HG03378 (cell line): ENCODE data around the gene PNLIPRP1.

ENCODE experiments used
- ATAC-seq: cut with Tn5 transposase; IDR thresholded peaks from one replicate; pipeline ENCODE4 v1.9.1; 2021; ENCODE audit warnings: mild to moderate bottlenecking, moderate library complexity; ENCODE audit not compliant: unreplicated experiment

The PNLIPRP1 gene

DNA sequence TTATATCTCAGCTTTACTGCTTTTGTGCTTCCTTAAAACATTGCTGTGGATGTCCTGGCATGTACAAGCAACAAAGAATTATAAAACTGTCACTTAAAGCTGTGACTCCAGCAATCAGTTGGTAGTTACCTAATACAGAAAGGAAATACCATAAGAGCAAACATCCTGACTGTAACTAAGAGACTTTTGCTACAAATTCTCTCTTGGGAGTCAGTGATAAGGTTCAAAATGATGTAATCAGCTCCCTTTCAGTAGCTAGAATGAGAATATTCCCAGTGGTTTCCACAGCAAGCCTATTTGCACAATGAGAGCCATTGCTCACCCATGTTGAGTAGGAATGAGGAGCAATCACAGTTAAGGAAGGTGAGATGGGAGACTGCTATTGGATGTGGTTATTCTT is 7.6 kb downstream of the PNLIPRP1 start:
- no peak for ATAC-seq

DNA sequence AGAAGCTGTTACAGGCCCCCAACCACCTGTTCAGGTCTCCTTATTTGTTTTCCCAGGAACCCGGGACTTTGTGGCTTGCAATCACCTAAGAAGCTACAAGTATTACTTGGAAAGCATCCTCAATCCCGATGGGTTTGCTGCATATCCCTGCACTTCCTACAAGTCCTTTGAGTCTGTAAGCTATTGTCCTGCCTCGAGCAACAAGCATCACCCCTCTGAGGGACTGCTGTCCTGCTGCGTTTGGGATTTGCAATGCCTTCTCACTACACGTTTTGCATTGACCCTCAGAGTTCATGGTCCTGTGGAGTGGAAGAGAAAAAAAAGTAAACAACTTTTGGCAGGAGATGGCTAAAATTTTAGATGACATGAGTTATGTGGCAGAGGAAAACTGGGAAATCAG is 9.2 kb downstream of the PNLIPRP1 start:
- ATAC-seq: no peak

DNA sequence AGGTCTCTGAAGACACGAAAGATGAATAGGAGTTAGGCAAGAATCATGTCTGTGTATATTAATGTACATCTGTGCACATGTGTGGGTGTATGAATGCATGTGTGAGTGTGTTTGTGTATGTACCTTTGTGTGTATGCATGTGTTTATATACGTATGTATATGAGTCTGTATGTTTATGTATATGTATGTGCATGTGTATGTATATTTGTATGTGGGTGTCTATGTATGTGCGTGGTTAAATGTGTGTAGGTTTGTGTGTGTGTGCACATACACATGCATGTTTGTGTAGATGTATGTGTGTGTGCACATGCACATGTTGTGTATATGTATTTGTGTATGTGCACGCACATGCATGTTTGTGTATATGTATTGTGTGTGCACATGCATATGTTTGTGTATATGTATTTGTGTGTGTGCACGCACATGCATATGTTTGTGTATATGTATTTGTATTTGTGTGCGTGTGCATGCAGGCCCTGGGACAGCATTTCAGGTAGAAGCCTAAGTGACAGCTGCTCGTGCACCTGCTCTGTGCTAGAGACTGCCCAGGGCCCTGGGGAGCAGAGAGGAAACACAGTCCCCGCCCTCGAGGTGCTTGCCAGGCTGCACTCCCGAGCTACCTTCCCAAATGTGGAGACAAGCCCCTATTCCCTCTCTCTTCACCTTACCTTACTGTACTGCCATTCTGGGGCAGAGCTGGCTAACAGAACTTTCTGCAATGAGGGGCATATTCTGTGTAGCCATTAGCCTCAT is 12.1 kb downstream of the PNLIPRP1 start:
- no peak for ATAC-seq

DNA sequence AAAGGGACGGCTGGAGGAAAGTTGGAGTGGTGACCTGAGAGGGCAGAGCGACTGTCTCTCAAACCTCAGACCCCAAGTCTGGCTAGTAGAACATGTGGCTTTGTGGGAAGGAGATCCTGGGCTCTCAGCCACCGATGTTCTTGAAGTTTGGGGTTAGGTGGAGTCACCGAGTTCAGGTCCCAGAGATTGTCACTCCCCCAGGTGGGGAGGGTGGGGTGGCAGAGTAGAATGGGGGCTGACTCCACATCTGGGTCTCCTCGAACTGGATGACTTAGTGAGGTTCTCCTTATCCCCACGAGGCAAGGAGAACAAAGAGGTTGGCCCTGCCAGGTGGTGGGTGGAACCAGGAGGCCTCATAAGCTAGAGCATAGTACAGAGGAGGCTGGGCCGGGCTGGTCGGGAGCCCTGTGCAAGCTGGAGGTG is 15.3 kb downstream of the PNLIPRP1 start:
- ATAC-seq: no peak

DNA sequence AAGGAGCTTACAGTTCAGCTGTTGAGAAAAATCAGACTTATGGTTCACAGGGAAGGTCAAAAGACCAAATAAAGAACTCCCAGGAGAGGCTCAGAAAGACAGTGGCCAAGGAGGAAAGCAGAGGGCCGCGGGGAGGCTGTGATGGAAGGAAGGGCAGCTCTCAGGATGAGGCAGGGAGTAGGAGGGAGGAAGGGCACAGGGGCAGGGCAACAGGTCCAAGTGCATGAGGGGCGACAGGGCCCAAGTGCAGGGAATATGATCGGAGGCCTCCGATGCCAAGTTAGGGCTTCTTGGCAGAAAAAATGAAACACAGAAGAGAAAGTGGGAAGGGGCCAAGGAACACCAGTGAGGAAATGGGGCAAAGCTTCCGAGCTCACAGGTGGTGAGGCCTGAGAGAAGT is 16.6 kb downstream of the PNLIPRP1 start:
- ATAC-seq: no peak

DNA sequence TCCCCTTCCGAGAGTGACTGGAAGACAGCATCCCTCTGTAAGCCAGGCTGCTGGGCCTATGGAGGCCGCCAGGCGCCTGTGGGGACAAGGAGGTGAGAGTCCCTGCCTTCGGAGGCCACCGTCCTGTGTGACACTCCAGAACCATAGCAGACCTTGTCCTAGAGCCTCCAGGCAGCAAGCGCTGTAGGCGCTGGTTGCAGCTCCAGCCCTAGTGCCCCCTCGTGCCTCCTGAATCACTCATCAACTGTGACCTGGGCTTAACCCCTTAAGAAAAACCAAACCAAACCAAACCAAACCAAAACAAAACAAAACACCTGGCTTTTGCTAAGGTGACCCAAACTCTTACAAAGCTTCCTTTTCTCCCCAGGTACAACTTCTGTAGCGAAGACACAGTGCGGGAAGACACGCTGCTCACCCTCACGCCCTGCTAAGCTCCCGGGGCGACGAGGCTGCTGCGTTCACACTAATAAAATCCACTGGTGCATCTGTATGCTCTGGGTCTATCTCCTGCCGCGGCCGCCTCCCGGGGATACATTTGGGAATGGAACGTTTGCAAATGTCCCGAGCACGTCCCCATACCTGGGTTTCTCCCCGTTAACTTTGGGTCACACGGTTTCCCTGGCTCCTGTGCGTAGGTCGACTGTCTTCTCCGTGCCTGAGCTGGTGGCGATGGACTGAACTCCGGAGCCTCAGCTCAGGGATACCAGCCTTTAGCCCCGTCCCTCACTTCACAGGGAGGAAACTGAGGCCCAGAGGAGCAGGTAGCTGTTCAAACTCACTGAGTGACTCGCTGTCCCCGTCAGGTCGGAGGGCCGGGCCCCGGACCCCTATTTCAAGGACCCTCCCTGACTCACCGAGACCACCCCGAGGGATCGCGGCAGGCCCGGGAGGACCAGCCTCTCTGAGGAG is 18.2 kb downstream of the PNLIPRP1 start:
- ATAC-seq: no peak

DNA sequence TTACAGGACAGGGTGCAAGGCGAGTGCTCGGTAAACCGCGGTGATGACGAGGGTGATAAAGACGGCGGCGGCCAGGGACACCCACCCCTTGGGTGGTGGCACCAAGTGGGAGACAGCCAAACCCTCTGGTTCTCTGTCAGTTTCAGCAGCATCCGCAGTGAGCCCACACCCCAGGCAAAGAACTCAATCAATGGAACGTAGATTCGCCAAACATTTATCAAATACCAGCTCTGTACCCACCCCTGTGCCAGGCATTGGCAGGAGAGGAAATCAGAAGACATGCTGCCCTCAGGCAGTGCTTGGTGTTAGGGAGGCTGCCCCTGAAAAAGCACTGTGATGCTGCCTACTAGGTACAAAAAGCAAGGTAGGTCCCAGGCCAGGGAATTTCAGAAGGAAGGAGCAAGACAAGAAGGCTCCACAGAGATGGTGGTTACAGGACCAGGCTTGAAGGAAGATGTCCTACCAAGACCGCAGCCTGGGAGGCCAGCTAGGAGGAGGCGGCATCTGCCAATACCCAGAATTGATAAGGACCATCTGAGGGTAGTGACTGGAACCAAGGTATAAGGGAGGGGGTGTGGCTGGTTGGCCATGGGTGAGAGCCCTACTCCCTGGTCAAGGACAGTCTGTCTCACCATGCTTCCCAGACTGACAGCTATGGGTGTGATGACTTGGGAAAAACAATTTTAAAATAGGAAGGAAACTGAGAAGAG is 19.8 kb downstream of the PNLIPRP1 start:
- ATAC-seq: no peak

DNA sequence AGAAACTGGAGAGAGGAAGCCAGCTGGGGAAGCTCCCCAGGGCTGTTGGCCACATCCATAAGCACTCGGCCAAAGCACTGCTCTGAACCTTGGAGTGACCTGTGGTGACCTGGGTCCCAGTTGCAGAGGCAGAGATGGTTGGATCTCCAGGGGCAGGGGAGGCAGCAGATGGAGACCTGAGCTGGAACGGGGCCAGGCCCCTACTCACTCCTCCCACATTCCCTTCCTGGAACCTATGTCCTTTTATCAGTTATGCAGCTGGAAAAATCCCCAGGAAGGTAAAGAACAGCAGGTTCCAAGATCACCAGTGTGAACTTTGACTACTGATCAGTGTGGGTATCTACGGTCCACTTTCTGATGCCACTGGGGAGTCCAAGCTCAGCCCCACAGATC is 20.4 kb downstream of the PNLIPRP1 start:
- ATAC-seq: no peak

DNA sequence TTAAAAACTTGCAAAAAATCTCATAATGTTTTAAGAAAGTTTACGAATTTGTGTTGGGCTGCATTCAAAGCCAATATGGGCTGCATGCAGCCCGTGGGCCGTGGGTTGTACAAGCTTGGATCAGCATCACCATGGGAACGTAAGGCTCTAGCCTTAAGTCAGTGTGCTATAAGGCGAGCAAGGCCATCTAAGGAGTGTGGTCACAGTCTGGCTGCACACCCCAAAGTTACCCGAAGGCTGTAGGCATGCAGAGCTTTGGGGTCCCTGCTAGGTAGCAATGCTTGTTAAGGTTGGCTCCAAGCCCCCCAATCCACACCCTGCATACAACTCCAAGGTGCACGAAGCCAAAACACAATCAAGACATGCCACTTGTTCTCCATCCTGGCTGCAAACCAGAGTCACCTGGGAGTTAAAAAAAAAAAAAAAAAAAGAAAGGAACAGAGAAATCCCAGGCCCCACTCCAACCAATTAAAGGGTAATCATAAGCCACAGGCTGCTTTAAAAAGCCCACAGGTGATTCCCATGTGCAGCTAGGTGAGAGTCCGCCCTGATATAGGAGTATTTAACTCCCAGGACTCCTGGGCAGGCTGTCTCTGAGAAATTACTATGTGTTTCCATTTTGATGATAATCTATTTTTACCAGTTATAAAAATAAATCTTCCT is 21.5 kb downstream of the PNLIPRP1 start:
- no peak for ATAC-seq

DNA sequence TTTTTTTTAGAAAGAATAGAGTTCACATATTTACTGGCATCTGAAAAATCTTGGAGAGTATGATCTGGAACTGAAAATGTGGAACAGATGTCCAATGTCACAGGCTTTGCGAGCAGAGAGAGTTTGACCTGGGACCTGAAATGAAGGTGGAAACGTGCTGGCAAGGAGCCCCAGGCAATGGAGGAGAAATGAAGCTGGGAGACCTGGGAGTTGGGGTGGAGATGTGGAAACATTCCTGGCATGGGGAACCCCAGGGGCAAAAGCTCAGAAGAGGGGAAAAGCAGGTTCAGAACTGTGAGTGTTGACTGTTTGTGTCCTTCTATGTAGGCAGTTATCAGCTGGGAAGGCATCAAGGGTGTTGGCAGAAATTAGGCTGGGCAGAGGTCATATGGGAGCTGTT is 22.7 kb downstream of the PNLIPRP1 start:
- no peak for ATAC-seq

DNA sequence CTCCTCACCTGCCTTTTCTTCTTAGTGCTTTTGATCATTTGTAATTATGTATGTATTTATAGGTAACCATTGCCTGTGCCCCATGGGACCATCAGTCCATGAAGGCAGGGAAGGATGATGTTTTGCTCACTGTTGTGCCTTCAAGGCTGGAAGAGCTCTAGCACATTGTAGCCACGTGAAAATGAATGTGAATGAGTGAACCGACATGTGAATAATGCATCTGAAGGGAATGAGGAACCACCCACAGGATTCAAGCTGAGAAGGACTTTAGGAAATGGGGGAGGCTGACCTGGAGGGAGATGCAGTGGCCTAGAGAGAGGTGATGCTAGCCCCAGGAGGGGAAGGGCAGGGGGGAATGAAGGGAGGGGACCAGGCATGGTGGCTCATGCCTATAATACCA is 24.0 kb downstream of the PNLIPRP1 start:
- no peak for ATAC-seq

DNA sequence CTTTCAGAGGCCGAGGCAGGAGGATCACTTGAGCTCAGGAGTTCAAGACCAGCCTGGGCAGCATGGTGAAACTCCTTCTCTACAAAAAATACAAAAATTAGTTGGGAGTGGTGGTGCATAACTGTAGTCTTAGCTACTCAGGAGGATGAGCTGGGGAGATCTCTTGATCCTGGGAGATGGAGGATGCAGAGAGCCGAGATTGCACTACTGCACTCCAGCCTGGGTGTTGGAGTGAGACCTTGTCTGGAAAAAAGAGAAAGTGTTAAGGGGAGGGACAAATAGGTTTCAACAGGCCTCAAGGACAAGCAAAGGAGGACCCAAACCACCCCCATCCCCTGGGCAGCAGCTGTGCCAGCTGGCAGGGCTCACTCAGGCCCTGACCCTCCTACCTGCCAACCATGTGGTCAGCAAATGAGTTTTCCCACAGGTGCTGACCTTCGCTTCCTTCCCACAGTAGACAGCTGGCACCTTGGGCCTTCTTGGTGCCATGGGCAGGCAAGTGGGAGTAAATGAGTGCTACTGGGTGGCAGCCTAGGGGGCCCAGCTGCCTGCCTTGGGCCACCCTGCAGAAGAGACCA is 24.5 kb downstream of the PNLIPRP1 start:
- no peak for ATAC-seq

DNA sequence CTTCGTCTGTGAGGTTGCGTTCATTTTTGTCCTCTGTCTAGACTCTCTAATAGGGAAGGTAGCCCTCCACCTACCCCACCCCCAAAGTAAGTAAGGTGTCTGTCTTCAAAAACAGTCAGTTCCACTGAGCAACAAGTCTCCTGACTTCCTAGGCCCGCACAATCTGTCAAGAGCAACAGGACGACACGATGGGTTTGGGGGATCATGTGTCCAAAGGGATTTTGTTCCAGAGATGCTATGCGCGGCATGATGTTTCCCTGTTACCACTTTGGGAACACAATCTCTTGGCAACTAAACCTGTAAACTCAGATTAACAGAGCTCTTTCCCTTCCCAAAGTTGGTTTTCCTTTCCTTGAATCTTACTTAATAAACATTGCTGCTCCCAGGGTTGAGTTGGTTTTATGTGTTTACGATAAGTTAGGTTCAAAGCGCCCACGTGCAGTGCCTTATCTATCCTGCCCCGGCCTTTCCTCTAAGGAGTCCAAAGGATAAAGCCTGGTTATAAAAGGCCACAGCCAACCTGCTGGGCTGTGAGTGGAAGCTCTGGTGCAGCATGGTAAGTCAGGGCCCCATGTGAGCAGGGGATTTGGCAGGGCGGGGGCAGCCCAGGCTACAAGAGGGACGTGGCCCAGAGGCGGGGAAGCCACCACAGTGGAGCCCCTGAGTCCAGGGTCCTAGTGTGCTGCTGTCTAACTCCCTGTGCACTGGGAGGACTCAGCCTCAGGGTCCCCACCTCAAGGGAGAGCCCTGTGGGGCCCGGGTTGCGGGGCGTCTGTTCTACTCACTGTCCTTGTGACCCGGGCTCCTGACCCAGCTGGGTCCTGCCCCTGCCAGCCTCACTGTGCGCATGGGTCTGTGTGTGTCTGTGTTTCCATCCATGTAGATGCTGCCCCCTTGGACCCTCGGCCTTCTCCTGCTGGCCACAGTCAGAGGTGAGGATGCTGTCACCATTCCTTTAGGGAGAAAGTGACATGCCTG is 30.0 kb downstream of the PNLIPRP1 start, which contains the start of gene PNLIPRP2:
TSS of gene PNLIPRP2 (plus strand) at position 531 of the 978 bp plus-strand sequence.
- no peak for ATAC-seq

DNA sequence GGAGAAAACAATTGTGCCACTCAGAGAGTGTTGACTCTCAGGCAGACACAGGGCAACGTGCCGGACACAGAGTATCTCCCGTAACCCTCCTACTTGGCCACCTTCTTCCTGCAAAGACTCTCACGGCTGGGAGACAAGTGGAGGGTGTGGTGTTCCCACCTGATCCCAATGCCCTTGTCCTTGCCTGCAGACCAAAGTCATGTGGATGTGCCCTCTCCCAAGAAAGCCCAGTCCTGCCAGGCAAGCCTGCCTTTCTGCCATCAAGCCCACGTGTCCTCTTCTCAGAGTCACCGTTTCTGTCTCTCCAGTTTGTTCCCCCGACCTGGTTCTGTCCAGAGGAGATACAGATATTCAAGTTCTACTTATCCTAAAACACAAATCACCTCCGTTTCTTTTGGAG is 30.7 kb downstream of the PNLIPRP1 start:
- no peak for ATAC-seq

DNA sequence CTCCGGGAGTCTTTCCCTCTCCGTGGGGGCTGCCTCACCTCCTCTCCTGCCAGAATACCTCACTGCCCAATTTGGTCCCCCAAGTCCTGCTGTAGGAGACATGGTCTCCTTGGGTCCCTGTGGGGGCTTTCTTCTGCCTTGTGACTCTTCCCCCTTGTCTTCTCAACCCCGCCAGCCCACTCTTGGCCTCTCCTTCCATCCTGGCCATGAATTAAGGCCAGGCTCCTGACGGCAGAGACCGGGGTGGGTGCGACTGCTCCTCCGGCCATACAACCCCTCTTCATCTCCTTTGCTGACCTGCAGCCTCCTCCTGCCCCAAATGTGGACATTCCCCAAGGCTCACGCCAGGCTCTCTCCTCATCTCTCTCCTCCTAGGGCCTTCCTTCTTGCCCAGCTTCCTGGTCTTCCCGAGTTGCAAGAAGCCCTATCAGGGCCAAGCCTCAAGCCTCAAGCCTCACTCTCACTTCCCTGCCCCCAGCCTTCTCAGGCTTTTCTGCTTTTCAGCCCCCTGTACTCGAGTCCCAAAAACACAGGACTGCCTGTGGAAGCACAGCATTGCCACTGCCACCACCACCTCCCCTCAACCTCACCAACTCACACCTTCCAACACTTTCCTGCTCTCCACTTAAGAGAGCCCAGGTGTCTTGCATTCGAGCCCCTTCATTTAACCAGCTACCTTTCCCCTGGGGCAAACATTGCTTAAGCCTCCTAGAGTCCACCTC is 31.3 kb downstream of the PNLIPRP1 start:
- no peak for ATAC-seq

DNA sequence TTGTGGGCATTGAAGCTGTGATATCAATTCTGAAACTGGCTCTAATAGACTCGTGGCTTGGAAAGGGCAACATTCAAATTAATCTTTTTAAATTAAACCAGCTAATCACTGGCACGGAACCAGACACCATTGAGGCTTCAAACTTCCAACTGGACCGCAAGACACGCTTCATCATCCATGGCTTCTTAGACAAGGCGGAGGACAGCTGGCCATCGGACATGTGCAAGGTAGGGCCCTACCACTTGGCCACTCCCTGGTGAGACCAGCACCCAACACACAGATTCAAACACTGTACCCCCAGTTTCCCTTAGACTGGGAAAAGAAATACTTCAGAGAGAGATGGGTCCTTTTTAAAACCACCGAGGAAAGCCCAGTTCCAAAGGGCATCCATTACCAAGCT is 35.1 kb downstream of the PNLIPRP1 start:
- no peak for ATAC-seq

DNA sequence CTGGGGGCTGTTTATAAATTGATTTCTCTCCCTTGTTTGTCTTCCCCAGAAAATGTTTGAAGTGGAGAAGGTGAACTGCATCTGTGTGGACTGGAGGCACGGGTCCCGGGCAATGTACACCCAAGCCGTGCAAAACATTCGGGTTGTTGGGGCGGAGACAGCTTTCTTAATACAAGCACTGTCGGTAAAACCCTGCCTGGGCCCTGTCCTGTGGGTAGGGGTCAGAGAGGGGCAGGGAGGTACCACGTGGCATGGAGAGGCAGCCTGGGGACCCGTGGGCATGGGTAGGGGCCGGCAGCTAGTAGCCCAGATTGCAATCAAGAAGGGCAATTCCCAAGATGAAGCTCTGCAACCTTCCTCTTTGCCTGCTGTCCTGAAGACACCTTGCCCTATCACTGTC is 36.1 kb downstream of the PNLIPRP1 start:
- ATAC-seq: no peak

DNA sequence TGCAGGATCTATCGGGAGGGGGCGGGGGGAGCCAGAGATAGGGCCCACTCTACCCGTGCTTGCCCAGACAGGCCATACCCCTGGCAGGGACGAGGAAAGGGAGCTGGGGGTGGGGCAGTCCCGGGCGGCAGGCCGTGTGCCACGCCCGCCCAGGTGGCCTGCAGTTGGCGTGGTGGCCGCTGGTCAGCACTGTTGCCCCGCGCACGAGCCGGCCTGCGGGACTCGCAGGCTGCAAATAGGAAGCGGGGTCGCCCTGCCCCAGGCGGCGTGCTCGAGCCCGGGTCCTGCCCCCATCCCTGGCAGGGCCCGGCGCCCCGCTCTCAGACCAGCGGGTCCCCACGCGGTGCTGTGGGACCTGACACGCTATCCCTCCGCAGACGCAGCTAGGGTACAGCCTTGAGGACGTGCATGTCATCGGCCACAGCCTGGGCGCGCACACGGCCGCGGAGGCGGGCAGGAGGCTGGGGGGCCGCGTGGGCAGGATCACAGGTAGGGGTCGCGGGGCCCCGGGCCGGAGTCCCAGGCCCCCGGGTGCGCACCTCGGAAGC is 36.7 kb downstream of the PNLIPRP1 start:
- no peak for ATAC-seq
